SJSA1 (cell line): Measurements from ENCODE around the gene LRP8. TPM values are rescaled to one million over a fixed set of nuclear protein-coding genes. Genes with fewer than 3 reads are reported as not detected.

Source experiments
- DNase-seq, 2 experiments: peaks; one replicate each; pipeline ENCODE4 v3.0.0-alpha.2; 2015 to 2020; ENCODE audit warnings: low spot score in 2 of 2, low read depth in 1 of 2
- H3K27ac ChIP-seq: fragments of 250-450 bp; sonication (Bioruptor Pico); 2 replicates; pipeline ENCODE4 v1.5.1; 2020; ENCODE audit warnings: mild to moderate bottlenecking, moderate library complexity
- H3K27me3 ChIP-seq: fragments of 250-450 bp; sonication (Bioruptor Pico); replicated peaks from 2 replicates; pipeline ENCODE4 v1.5.1; 2020; ENCODE audit warnings: mild to moderate bottlenecking, moderate library complexity
- H3K36me3 ChIP-seq: fragments of 250-450 bp; sonication (Bioruptor Pico); 2 replicates; pipeline ENCODE4 v1.5.1; 2020; ENCODE audit warnings: mild to moderate bottlenecking
- H3K4me1 ChIP-seq: fragments of 250-450 bp; sonication (Bioruptor Pico); replicated peaks from 2 replicates; pipeline ENCODE4 v1.6.1; 2021; ENCODE audit warnings: mild to moderate bottlenecking
- H3K4me3 ChIP-seq: fragments of 250-450 bp; sonication (Bioruptor Pico); 2 replicates; pipeline ENCODE4 v1.5.1; 2020; ENCODE audit warnings: mild to moderate bottlenecking
- H3K9me3 ChIP-seq: fragments of 250-450 bp; sonication (Bioruptor Pico); replicated peaks from 2 replicates; pipeline ENCODE4 v1.5.1; 2020; ENCODE audit warnings: mild to moderate bottlenecking
- total RNA-seq: library from RNA; depleted of rRNA; stranded (reverse); fragments of >200 nt; shearing (Covaris generic); gene quantifications from 2 replicates; pipeline ENCODE4 v1.2.3, GENCODE V29; 2014

The LRP8 gene
- total RNA-seq, 1 experiment from 2014 or later, result 15.6 TPM

DNA sequence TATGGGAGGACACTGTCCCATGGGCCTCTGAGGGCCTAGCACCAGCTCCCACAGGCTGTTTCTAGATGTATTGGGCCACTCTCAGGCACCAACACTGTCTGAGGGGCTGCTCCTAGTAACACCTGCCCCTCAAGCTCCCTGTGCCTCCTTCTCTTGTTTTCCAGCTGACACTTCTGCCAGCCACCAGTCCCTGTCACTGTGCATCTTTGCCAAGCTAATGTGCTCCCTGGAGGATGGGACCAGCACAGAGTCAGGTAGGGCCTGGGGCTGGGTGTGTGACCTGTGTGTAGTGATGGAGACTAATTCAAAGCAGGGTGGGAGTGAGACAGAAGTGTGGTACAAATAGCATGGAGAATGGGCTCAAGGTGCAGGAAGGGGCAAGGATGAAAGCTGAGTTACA lies 60.1 kb downstream of the LRP8 start:
- Histone ChIP-seq H3K4me1 (no peaks in the 10 kb centered on the region), H3K9me3 (no peaks in the 10 kb centered on the region), H3K27me3 (no peaks in the 10 kb centered on the region), H3K27ac (no peak overlapping the region), H3K36me3 (peaks cover 48% of the 10 kb centered on the region), H3K4me3 (no peak overlapping the region)
- no peak for DNase-seq

- H3K4me1 ChIP-seq, result no peaks in the 10 kb centered on the region
- H3K9me3 ChIP-seq, result no peaks in the 10 kb centered on the region
- peaks cover 56% of the 10 kb centered on the region for H3K36me3 ChIP-seq
- no peak overlapping the region for H3K4me3 ChIP-seq
- no peak for DNase-seq
- no peaks in the 10 kb centered on the region for H3K27me3 ChIP-seq
- H3K27ac ChIP-seq, result no peak overlapping the region
These were observed 61.8 kb downstream of the LRP8 start for GRCh38 chr1:53266038-53266437.

GRCh38 chr1:53265581-53265980 lies 62.3 kb downstream of the LRP8 start:
- H3K4me3 ChIP-seq, result no peak overlapping the region
- H3K27ac ChIP-seq, result no peak overlapping the region
- peaks cover 57% of the 10 kb centered on the region for H3K36me3 ChIP-seq
- H3K27me3 ChIP-seq, result no peaks in the 10 kb centered on the region
- no peak for DNase-seq
- H3K4me1 ChIP-seq, result no peaks in the 10 kb centered on the region
- no peaks in the 10 kb centered on the region for H3K9me3 ChIP-seq

- Histone ChIP-seq H3K9me3 (no peaks in the 10 kb centered on the region), H3K27me3 (no peaks in the 10 kb centered on the region), H3K36me3 (peaks cover 62% of the 10 kb centered on the region), H3K4me1 (no peaks in the 10 kb centered on the region), H3K4me3 (no peak overlapping the region), H3K27ac (no peak overlapping the region)
- DNase-seq, result no peak
These were observed 63.8 kb downstream of the LRP8 start for GRCh38 chr1:53264048-53264447.

DNA sequence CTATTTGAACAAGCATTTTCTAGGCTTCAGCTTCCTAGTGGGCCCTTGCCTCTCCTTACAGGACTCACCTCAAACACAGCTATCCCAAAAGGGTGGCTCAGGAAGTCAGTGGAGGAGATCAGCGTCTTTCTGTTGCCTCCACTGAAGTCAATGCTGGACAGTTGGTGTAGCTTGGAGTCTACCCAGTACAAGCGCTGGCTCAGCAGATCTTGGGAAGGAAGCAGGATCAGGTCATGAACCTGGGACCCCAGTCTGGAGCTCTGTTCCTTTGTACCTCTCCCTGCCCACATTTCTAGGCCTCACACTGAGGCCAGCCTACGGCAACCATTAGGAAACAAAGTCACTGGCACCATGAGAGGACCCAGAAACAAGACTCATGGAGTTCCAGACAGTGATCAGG lies 65.9 kb downstream of the LRP8 start:
- Histone ChIP-seq H3K36me3 (peaks cover 65% of the 10 kb centered on the region), H3K27ac (no peak overlapping the region), H3K27me3 (no peaks in the 10 kb centered on the region), H3K4me3 (no peak overlapping the region), H3K9me3 (no peaks in the 10 kb centered on the region), H3K4me1 (no peaks in the 10 kb centered on the region)
- no peak for DNase-seq

- no peak overlapping the region for H3K4me3 ChIP-seq
- H3K4me1 ChIP-seq, result no peaks in the 10 kb centered on the region
- DNase-seq, result no peak
- H3K27me3 ChIP-seq, result no peaks in the 10 kb centered on the region
- H3K36me3 ChIP-seq, result peaks cover 69% of the 10 kb centered on the region
- H3K9me3 ChIP-seq, result no peaks in the 10 kb centered on the region
- no peak overlapping the region for H3K27ac ChIP-seq
These were observed 67.1 kb downstream of the LRP8 start for GRCh38 chr1:53260631-53261247.

GRCh38 chr1:53259932-53260331 lies 67.9 kb downstream of the LRP8 start:
- DNase-seq, result no peak
- H3K27me3 ChIP-seq, result no peaks in the 10 kb centered on the region
- no peaks in the 10 kb centered on the region for H3K9me3 ChIP-seq
- H3K4me1 ChIP-seq, result no peaks in the 10 kb centered on the region
- H3K4me3 ChIP-seq, result no peak overlapping the region
- peaks cover 68% of the 10 kb centered on the region for H3K36me3 ChIP-seq
- H3K27ac ChIP-seq, result no peak overlapping the region

DNA sequence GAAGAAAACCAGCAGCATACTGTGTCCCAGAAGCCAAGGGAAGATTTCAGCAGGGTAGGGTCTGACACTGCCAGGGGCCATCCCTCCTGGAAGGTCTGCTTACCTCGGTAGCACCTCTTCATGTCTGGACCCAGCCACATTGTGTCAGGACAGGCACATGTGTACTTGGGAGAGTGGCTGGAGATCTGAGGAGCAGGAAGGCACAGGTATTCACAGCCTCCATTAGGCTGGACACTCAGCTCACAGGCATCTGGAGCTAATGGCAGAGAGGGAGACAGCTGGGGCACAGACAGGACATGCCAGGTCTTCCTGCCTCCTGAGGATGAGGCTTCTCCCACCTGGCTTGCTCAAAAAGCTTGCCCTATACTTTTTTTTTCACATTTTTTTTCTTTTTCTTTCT lies 69.7 kb downstream of the LRP8 start:
- Histone ChIP-seq H3K27me3 (no peaks in the 10 kb centered on the region), H3K9me3 (no peaks in the 10 kb centered on the region), H3K4me3 (no peak overlapping the region), H3K36me3 (peaks cover 59% of the 10 kb centered on the region), H3K27ac (no peak overlapping the region), H3K4me1 (no peaks in the 10 kb centered on the region)
- no peak for DNase-seq

GRCh38 chr1:53257454-53258081 lies 70.3 kb downstream of the LRP8 start:
- Histone ChIP-seq H3K9me3 (no peaks in the 10 kb centered on the region), H3K27me3 (no peaks in the 10 kb centered on the region), H3K36me3 (peaks cover 53% of the 10 kb centered on the region), H3K27ac (no peak overlapping the region), H3K4me1 (no peaks in the 10 kb centered on the region), H3K4me3 (no peak overlapping the region)
- no peak for DNase-seq

- no peak overlapping the region for H3K4me3 ChIP-seq
- peaks cover 47% of the 10 kb centered on the region for H3K36me3 ChIP-seq
- no peaks in the 10 kb centered on the region for H3K27me3 ChIP-seq
- DNase-seq, result no peak
- no peak overlapping the region for H3K27ac ChIP-seq
- no peaks in the 10 kb centered on the region for H3K4me1 ChIP-seq
- no peaks in the 10 kb centered on the region for H3K9me3 ChIP-seq
These were observed 71.1 kb downstream of the LRP8 start for GRCh38 chr1:53256511-53257453.

- H3K36me3 ChIP-seq, result peaks cover 30% of the 10 kb centered on the region
- no peaks in the 10 kb centered on the region for H3K9me3 ChIP-seq
- no peak overlapping the region for H3K27ac ChIP-seq
- no peak for DNase-seq
- H3K4me3 ChIP-seq, result no peak overlapping the region
- H3K4me1 ChIP-seq, result no peaks in the 10 kb centered on the region
- no peaks in the 10 kb centered on the region for H3K27me3 ChIP-seq
These were observed 72.8 kb downstream of the LRP8 start for GRCh38 chr1:53255031-53255430.

DNA sequence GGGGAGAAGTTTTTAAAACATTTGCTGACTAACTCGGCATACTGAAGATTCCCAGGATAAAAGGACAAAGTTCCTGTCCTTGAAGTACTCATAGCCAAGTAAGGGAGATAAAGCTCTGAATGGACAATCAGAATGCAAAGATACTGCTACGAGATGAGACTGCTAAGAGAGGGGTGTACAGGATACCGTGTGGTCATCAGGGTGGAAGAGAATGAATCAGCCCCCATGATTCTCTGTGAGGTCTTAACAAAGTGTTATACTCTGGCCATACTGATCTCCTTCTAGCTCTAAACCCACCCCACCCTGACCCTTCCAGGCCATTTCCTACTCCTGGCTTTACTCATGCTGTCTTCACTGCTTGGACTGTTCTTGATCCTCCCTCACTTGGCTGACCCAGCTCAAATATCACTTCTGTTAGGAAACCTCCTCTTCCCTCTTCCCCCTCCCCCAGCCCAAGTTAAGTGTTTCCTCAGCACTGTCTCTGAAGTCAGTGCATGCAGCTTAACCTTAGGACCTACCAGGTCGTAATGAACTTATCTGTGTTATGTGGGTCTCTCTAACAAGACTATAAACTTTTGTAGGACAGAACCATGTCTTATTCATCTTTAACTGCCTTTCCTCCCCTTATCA lies 73.7 kb downstream of the LRP8 start:
- no peak overlapping the region for H3K27ac ChIP-seq
- H3K9me3 ChIP-seq, result no peaks in the 10 kb centered on the region
- no peak for DNase-seq
- peaks cover 26% of the 10 kb centered on the region for H3K36me3 ChIP-seq
- H3K27me3 ChIP-seq, result no peaks in the 10 kb centered on the region
- no peaks in the 10 kb centered on the region for H3K4me1 ChIP-seq
- H3K4me3 ChIP-seq, result no peak overlapping the region

GRCh38 chr1:53250325-53250724 lies 77.5 kb downstream of the LRP8 start:
- H3K36me3 ChIP-seq, result peaks cover 26% of the 10 kb centered on the region
- no peak overlapping the region for H3K27ac ChIP-seq

GRCh38 chr1:53249706-53250105 lies 78.2 kb downstream of the LRP8 start:
- Histone ChIP-seq H3K27me3 (no peaks in the 10 kb centered on the region), H3K4me1 (peaks cover 11% of the 10 kb centered on the region), H3K27ac (no peak overlapping the region), H3K36me3 (peaks cover 23% of the 10 kb centered on the region), H3K9me3 (no peaks in the 10 kb centered on the region), H3K4me3 (no peak overlapping the region)
- no peak for DNase-seq

More at GRCh38 chr1:53250325-53250724, 77.5 kb downstream of the LRP8 start:
- no peaks in the 10 kb centered on the region for H3K27me3 ChIP-seq
- no peak overlapping the region for H3K4me3 ChIP-seq
- no peaks in the 10 kb centered on the region for H3K9me3 ChIP-seq
- no peak for DNase-seq
- H3K4me1 ChIP-seq, result peaks cover 11% of the 10 kb centered on the region
